Panc1 (cell line): ENCODE data around the gene PBX1. TPM values are rescaled to one million over a fixed set of nuclear protein-coding genes. Genes with fewer than 3 reads are reported as not detected.

ENCODE experiments used
- ATAC-seq: fragments of 200-7000 bp; cut with Tn5 transposase; 2 replicates; pipeline ENCODE4 v1.9.1; 2020; ENCODE audit warnings: mild to moderate bottlenecking, moderate library complexity
- BruUV-seq: library from RNA; stranded (reverse); fragments of 400-500 nt; replicated peaks from 2 replicates; lab custom pipeline; 2021; lab: Mats Ljungman, UMichigan
- CTCF ChIA-PET: fragments of 300-600 bp; sonication (Branson Sonifier 250); formaldehyde crosslinking; loops from one replicate; lab custom pipeline; 2022; ENCODE audit warnings: antibody characterized with exemption; lab: Charles Lee
- POLR2A ChIA-PET: fragments of 300-600 bp; sonication (Branson Sonifier 250); formaldehyde crosslinking; loops from one replicate; lab custom pipeline; 2022; ENCODE audit warnings: antibody characterized with exemption; lab: Charles Lee
- DNase-seq: peaks from one replicate; pipeline ENCODE4 v3.0.0-alpha.2; 2010; ENCODE audit warnings: low read depth, low spot score
- H3K27ac ChIP-seq: 2 replicates; pipeline ENCODE4 v1.5.1; 2011; ENCODE audit warnings: mild to moderate bottlenecking, low read length, inconsistent platforms
- H3K27me3 ChIP-seq: fragments of 200-500 bp; sonication (Bioruptor generic); 2 replicates; pipeline ENCODE4 v1.6.0; 2014; ENCODE audit warnings: low read length, inconsistent platforms; ENCODE audit not compliant: control insufficient read depth, insufficient read depth
- H3K36me3 ChIP-seq: fragments of 200-500 bp; sonication (Bioruptor generic); 2 replicates; pipeline ENCODE4 v1.5.1; 2014; ENCODE audit warnings: inconsistent platforms, mild to moderate bottlenecking, low read length, moderate library complexity; ENCODE audit not compliant: control insufficient read depth, insufficient read depth
- H3K4me1 ChIP-seq: 2 replicates; pipeline ENCODE4 v1.5.1; 2011; ENCODE audit warnings: inconsistent platforms, mild to moderate bottlenecking, low read length, moderate library complexity; ENCODE audit not compliant: control insufficient read depth, insufficient read depth
- H3K4me3 ChIP-seq, 2 experiments: 2 replicates each; pipeline ENCODE4 v1.5.1; 2011 to 2012; ENCODE audit warnings: low read depth in 2 of 2, low read length in 2 of 2, mild to moderate bottlenecking in 2 of 2, inconsistent platforms in 1 of 2, moderate library complexity in 1 of 2
- H3K9me3 ChIP-seq: fragments of 200-500 bp; sonication (Bioruptor generic); 2 replicates; pipeline ENCODE4 v1.5.1; 2014; ENCODE audit warnings: low read depth, mild to moderate bottlenecking, inconsistent platforms, low read length, moderate library complexity; ENCODE audit not compliant: control insufficient read depth, insufficient read depth
- CTCF ChIP-seq: fragments of 450-650 bp; IDR thresholded peaks from 2 replicates; pipeline ENCODE4 v1.5.1; 2017; ENCODE audit warnings: mild to moderate bottlenecking
- POLR2AphosphoS5 ChIP-seq: IDR thresholded peaks from 2 replicates; pipeline ENCODE4 v1.6.1; 2012; ENCODE audit warnings: mild to moderate bottlenecking, low read depth, low read length, moderate library complexity
- SIN3A ChIP-seq: IDR thresholded peaks from 2 replicates; pipeline ENCODE4 v1.6.1; 2012; ENCODE audit warnings: low read depth, mild to moderate bottlenecking, low read length, moderate library complexity, borderline replicate concordance; ENCODE audit not compliant: insufficient read depth
- TCF7L2 ChIP-seq: IDR thresholded peaks from 2 replicates; pipeline ENCODE4 v1.6.1; 2011; ENCODE audit warnings: mild to moderate bottlenecking, low read depth, low read length, inconsistent platforms
- in situ Hi-C: cut with HindIII; loops from 2 replicates; pipeline ENCODE4 v1.10.0; 2016; ENCODE audit warnings: low sequenced_read_pairs, low pct_unique_long_range_greater_than_20kb
- intact Hi-C: fragments of 100-400 bp; cut with micrococcal nuclease; formaldehyde crosslinking; loops from one replicate; pipeline ENCODE4 v1.10.0; 2022; ENCODE audit not compliant: unreplicated experiment
- total RNA-seq: library from RNA; stranded (reverse); gene quantifications from one replicate; pipeline ENCODE4 v1.2.1, GENCODE V29; 2021; ENCODE audit not compliant: unreplicated experiment
- TF ChIP-seq, protein P1 (sequence below), 2 experiments: IDR thresholded peaks; 2 replicates each; pipeline ENCODE4 v1.6.1; 2011 to 2012; ENCODE audit warnings: low read depth in 2 of 2, control low read depth in 1 of 2, low read length in 1 of 2, mild to moderate bottlenecking in 1 of 2, moderate library complexity in 1 of 2; ENCODE audit not compliant: insufficient read depth in 1 of 2

PBX1 gene
- total RNA-seq, 1 experiment from 2014 or later = 2.0 TPM

DNA sequence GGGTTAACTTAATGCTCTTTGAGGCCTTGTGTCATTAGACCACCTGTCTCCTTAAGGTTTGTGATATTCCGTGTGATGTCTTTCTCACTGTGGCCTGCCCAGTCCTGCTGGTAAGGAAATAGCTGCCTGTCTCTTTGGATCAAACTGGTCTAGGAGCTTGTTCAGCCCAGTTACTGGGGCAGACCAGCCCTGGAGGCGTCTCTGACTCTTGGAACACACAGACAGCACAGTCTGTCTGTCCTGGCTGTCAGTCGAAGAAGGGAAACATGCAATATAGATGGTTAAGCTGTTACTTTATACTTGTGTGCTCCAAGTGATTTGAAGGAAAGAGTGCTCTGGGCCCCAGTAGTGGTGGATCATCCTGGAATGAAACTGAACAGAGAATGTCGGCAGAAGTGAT, 20.4 kb downstream of the PBX1 start:
- ChIA-PET POLR2A (no interaction called here), CTCF (no interaction called here)
- Histone ChIP-seq H3K27ac (no peak overlapping the region), H3K4me1 (no peaks in the 10 kb centered on the region), H3K4me3 (no peak overlapping the region), H3K27me3 (no peaks in the 10 kb centered on the region), H3K36me3 (no peaks in the 10 kb centered on the region), H3K9me3 (no peaks in the 10 kb centered on the region)
- intact Hi-C loops (no loop called here), in situ Hi-C loops (no loop called here)
- no peak for ATAC-seq
- BruUV-seq = no TSS peak
- DNase-seq = no peak
- TF ChIP-seq SIN3A (no peak), TCF7L2 (no peak), CTCF (no peak), POLR2AphosphoS5 (no peak)
- TF ChIP-seq, protein P1, sequence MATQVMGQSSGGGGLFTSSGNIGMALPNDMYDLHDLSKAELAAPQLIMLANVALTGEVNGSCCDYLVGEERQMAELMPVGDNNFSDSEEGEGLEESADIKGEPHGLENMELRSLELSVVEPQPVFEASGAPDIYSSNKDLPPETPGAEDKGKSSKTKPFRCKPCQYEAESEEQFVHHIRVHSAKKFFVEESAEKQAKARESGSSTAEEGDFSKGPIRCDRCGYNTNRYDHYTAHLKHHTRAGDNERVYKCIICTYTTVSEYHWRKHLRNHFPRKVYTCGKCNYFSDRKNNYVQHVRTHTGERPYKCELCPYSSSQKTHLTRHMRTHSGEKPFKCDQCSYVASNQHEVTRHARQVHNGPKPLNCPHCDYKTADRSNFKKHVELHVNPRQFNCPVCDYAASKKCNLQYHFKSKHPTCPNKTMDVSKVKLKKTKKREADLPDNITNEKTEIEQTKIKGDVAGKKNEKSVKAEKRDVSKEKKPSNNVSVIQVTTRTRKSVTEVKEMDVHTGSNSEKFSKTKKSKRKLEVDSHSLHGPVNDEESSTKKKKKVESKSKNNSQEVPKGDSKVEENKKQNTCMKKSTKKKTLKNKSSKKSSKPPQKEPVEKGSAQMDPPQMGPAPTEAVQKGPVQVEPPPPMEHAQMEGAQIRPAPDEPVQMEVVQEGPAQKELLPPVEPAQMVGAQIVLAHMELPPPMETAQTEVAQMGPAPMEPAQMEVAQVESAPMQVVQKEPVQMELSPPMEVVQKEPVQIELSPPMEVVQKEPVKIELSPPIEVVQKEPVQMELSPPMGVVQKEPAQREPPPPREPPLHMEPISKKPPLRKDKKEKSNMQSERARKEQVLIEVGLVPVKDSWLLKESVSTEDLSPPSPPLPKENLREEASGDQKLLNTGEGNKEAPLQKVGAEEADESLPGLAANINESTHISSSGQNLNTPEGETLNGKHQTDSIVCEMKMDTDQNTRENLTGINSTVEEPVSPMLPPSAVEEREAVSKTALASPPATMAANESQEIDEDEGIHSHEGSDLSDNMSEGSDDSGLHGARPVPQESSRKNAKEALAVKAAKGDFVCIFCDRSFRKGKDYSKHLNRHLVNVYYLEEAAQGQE (IDR thresholded peaks at IDR 0.05; ENCODE audit: insufficient read depth in 1 of 2, low read depth in 2 of 2, low read length in 1 of 2) = no peak

- DNase-seq (no peak), ATAC-seq (no peak)
- Histone ChIP-seq H3K4me1 (no peaks in the 10 kb centered on the region), H3K9me3 (no peaks in the 10 kb centered on the region), H3K27ac (no peak overlapping the region), H3K4me3 (no peak overlapping the region), H3K27me3 (no peaks in the 10 kb centered on the region; the same call in 1 of the 2 replicates), H3K36me3 (no peaks in the 10 kb centered on the region)
- no TSS peak for BruUV-seq
- POLR2A ChIA-PET = no interaction called here
- no peak for TF ChIP-seq CTCF
- TF ChIP-seq, protein P1 (IDR thresholded peaks at IDR 0.05; ENCODE audit: insufficient read depth in 1 of 2, low read depth in 2 of 2, low read length in 1 of 2) = no peak
- no peak for TF ChIP-seq POLR2AphosphoS5
- no peak for TF ChIP-seq TCF7L2
- TF ChIP-seq SIN3A = no peak
- CTCF ChIA-PET = no interaction called here
- in situ Hi-C loops (no loop called here), intact Hi-C loops (no loop called here)
Observed at GRCh38 chr1:164581762-164582161, 22.8 kb downstream of the PBX1 start.
